ENCODE results near the gene CALHM2.
A peak's percentile ranks its signal among the peaks of the same experiment; 100 is the strongest.

The CALHM2 gene

DNA sequence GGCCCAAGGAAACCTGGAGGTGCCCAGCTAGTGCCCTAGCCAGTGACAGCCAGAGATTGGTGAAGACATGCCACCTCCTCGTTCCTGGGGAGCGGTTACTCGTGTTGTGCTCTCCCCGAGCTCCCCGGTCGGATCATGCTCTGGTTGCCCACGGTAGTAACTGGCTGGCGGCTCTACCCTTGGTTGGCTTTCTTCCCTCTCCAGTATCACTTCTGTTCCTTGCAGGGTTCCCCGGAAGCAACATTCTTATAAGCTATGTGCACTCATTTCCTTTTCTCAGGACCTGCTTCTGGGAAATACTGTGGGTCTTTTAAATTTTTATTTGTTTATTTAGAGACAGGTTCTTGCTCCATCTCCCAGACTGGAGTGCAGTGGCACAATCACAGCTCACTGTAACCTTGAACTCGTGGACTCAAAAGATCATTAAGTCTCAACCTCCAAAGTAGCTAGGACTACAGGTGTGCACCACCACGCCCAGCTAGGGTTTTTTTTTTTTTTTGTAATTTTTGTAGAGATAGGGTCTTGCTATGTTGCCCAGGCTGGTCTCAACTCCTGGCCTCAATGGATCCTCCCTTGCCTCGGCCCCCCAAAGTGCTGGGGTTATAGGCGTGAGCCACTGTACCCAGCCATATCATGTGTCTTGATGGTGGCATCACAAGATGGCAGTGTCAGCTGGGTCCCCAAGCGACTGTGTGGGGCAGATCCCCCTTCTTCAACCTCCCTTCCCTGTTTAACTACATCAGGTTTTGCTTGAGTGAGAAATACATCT is 13.4 kb upstream of the CALHM2 start:
- no peak for ATAC-seq
- Mint-ChIP-seq H3K4me1 (peaks cover 60% of the 10 kb centered on the region), H3K9me3 (peaks cover 2% of the 10 kb centered on the region), H3K27me3 (no peaks in the 10 kb centered on the region), H3K36me3 (no peaks in the 10 kb centered on the region), H3K4me3 (no peak overlapping the region), H3K27ac (peak overlapping the region; percentile 12)

DNA sequence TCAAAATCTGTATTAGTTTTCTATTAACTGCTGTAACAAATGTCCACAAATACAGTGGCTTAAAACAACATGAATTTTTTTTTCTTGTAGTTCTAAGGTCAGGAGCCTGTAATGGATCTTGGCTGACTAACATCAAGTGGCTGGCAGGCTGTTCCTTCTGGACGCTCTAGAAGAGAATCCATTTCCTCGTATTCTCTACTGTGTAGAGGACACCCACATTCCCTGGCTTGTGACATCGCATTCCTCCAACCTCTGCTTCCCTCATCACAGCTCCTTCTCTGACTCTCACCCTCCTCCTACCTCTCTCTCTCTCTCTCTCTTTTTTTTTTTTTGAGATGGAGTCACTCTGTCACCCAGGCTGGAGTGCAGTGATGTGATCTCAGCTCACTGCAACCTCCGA is 11.3 kb upstream of the CALHM2 start:
- Mint-ChIP-seq H3K27me3 (no peaks in the 10 kb centered on the region), H3K4me1 (peaks cover 56% of the 10 kb centered on the region), H3K9me3 (no peaks in the 10 kb centered on the region), H3K27ac (peak overlapping the region; percentile 12), H3K4me3 (no peak overlapping the region), H3K36me3 (no peaks in the 10 kb centered on the region)
- no peak for ATAC-seq

DNA sequence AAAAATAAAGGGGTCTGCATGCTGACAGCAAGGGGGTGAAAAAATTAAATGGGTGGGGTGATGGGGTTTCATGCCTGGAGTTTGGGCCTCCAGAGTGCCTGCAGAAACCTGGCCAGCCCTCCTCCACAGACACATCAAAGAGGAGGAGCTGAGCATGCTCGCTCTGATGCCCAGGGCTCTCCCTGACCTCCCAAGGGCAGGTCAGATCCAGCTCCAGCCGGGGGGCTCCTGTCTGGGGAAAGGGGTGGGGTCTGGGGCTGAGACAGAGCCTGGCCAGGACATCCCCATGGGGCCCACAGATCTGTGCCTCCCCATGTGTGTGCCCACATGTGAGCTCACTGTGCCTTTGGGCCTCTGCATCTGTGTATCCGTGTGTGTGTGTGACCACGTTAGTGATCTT is 7.4 kb upstream of the CALHM2 start:
- H3K27ac Mint-ChIP-seq, result peak overlapping the region; percentile 29
- no peak for ATAC-seq
- H3K4me3 Mint-ChIP-seq, result no peak overlapping the region

DNA sequence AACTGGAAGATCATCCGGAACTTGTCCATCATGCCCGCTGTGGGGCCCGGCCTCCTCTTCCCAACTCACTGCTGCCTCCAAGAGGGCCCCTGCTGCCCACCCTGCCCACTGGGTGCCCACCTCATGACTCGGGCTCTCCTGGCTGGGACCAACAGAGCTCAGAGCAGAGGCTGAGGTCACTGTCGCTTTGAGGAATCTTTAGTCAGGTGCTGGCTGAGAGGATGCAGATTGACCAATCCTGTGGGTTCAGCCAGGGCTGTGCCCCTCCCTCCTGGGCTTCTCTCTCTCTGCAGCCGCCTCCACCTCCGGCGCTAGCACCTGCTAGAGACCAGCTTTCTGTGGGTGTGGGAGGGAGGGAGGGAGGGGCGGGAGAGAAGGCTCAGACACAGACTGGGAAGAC is 6.5 kb upstream of the CALHM2 start, which contains the start of gene CALHM1:
Gene CALHM1, minus strand, starts transcription at position 181 of the 400 bp plus-strand sequence. Its CDS starts 149 bp downstream, at position 32.
- H3K4me3 Mint-ChIP-seq, result no peak within 1 kb of the TSS
- H3K9me3 Mint-ChIP-seq, result no peaks in the 10 kb centered on the region
- peak; percentile 80 for ATAC-seq
- peak within 1 kb of the TSS; percentile 29 for H3K27ac Mint-ChIP-seq
- H3K36me3 Mint-ChIP-seq, result no peaks in the 10 kb centered on the region
- H3K4me1 Mint-ChIP-seq, result peaks cover 27% of the 10 kb centered on the region
- no peaks in the 10 kb centered on the region for H3K27me3 Mint-ChIP-seq

More for the DNA sequence above, 7.4 kb upstream of the CALHM2 start:
- H3K36me3 Mint-ChIP-seq, result no peaks in the 10 kb centered on the region
- H3K27me3 Mint-ChIP-seq, result no peaks in the 10 kb centered on the region
- no peaks in the 10 kb centered on the region for H3K9me3 Mint-ChIP-seq
- peaks cover 31% of the 10 kb centered on the region for H3K4me1 Mint-ChIP-seq

DNA sequence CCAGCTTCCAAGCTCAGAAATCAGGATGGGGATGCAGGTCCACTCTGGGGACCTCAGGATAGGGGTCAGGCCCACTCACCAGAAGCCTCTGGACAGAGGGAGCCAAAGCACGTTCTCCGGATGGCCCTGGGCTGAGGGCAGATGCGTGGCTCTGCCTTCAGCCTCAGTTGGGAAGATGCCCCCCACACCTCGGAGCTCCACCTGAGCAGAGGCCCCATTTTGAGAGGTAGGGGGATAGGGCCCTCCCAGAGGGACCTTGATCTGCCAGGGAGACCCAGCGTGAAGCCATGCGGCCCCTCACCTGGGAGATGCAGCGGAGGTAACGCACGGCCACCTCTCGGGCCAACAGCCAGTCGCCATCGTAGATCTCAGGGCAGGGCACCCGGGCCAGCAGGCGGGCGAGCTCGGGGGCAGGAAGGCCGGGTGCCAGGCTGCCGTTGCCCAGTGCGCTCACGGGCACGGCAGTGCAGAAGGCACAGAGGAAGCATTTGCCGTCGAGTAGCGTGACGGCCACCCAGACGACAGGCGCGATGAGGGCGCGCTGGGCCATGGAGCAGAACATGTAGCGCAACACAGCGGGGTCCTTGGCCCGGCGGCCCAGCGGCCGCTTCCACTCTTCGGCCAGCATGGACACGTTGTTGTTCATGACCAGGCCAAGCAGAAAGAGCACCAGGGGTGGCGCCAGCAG is 5.9 kb upstream of the CALHM2 start:
- ATAC-seq, result no peak
- Mint-ChIP-seq H3K27me3 (no peaks in the 10 kb centered on the region), H3K4me1 (peaks cover 34% of the 10 kb centered on the region), H3K9me3 (no peaks in the 10 kb centered on the region), H3K27ac (no peak overlapping the region), H3K4me3 (no peak overlapping the region), H3K36me3 (no peaks in the 10 kb centered on the region)

DNA sequence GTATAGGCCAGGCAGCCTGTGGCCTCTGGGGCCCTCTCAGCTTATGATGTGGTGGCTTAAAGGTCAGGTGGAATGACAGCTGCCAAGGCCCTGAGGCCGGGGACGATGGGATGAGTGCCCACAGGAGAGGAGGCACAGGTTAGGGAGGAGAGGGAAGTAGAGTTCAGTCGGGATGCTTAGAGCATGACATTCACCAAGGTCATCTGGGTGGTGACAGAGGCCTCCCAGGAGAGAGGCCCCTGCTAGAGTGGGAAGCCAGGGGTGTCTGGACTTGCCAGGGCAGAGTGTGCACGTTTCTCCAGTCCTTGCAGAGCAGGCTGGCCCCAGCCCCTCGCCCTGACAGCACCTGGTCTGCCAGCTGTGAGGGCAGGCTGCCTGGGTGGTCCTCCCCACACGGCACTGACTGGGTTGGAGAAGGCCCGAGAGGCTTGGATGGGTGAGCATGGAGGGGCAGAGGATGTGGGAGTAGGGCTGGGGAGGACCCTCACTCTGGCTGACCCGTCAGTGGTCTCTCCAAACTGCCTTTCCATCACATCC is 5.1 kb upstream of the CALHM2 start:
- Mint-ChIP-seq H3K4me1 (peaks cover 42% of the 10 kb centered on the region), H3K36me3 (no peaks in the 10 kb centered on the region), H3K9me3 (no peaks in the 10 kb centered on the region), H3K4me3 (no peak overlapping the region), H3K27ac (peak overlapping the region; percentile 50), H3K27me3 (no peaks in the 10 kb centered on the region)
- ATAC-seq, result no peak

DNA sequence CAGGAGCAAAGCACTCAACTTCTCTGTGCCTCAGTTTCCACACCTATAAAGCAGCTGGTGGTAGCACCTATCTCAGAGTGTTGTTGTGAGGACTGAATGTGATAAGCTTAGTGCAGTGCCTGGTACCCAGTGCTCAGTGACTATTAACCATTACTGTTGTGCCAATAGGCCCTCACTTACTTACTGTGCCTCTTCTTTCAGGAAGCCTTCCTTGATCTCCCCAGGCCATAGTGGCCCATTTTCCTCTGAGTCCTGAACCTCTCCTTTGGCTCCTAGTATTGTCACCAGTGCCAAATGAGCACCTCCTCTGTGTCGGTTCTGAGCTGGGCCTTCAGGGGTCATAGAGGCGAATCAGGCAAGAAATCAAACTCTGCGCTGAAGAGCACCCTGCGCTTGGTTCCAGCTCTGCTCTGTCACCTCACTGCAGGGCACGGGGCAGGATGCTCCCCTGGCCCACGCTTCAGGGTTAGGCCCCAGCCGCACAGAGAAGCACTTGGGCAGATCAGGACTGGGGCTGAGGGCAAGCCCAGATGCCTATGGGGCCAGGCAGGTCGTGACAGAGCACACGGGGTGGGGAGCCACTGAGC is 4.0 kb upstream of the CALHM2 start:
- Mint-ChIP-seq H3K4me3 (no peak overlapping the region), H3K36me3 (no peaks in the 10 kb centered on the region), H3K27me3 (no peaks in the 10 kb centered on the region), H3K9me3 (no peaks in the 10 kb centered on the region), H3K27ac (no peak overlapping the region), H3K4me1 (peaks cover 48% of the 10 kb centered on the region)
- ATAC-seq, result no peak

DNA sequence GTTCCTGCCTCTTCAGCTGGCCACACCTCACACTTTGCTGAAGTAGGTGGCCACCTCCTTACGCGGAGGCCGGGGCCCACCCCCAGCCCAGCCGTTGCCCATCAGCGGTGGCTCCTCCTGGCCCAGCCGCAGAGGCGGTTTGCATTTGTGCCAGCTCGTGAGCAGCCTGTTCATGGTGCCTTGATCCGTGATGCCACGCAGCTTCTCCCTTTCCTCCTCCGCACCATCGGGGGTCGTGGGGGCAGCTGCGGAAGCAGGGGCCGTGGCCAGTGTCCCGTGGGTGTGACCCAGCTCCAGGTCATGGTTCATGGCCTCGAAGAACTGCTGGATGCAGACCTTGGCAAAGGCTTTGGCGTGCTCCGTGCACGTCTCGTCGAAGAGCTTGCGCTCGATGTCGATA is 3.1 kb upstream of the CALHM2 start:
- Mint-ChIP-seq H3K27ac (no peak overlapping the region), H3K36me3 (peaks cover 1% of the 10 kb centered on the region), H3K9me3 (no peaks in the 10 kb centered on the region), H3K27me3 (no peaks in the 10 kb centered on the region), H3K4me3 (no peak overlapping the region), H3K4me1 (peaks cover 57% of the 10 kb centered on the region)
- ATAC-seq, result no peak

DNA sequence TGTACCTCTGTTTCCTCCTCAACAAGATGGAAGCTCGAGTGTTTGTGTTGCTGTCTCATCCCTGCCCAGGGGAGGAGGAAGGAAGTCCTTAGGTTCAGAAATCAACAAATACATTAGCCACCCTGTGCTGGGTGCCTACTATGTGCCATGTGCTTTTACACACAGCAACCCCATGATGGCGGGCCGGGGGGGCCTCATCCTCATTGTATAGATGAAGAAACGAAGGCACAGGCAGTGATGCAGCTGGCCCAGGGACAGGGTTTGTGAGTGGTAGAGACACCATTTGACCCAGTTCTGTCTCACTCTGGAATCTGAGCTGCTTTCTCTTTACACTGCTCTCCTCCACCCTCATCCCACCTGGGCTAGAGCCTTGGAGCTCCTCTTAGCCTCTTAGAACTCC is 1.9 kb upstream of the CALHM2 start:
- Mint-ChIP-seq H3K27ac (peak overlapping the region; percentile 88), H3K4me1 (peaks cover 57% of the 10 kb centered on the region)

DNA sequence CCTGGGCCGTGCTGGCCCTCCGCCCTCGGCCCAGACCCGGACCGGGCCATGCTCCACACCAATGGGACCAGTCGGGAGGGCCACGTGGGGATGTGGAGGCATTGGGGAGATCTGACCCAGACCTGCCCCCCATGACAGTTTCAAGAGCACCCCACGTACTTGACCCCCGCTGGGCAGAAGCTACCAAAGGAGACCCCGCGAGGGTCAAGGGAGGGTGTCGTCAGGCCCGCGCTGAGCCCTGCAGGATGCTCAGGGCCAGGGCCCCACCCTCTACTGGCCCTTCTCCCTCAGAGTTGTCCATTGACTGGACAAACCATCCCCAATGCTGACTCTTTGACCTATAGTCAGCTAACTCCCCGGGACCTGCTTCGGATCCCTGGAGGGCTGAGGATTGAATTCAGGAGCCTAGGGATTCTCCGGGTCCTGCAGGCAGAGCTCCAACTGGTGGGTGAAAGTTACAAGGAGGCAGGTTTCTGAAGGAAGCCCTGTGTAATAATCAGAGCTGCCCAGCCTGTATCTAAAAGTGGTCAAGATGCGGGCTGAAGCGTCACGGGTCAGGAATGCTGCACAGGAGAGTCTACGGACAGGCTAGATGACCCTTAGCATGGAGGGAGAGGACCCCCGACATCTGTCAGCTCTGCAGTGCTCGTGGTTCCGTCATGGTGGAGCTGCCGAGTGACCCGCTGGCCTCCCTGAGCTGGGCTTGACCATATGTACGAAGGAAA is 498 bp upstream of the CALHM2 start:
- H3K36me3 Mint-ChIP-seq, result peaks cover 26% of the 10 kb centered on the region
- H3K27me3 Mint-ChIP-seq, result no peaks in the 10 kb centered on the region
- H3K4me1 Mint-ChIP-seq, result peaks cover 63% of the 10 kb centered on the region
- no peak for ATAC-seq
- H3K4me3 Mint-ChIP-seq, result peak overlapping the region; percentile 96
- H3K27ac Mint-ChIP-seq, result peak overlapping the region; percentile 88
- H3K9me3 Mint-ChIP-seq, result no peaks in the 10 kb centered on the region

More for the DNA sequence above, 1.9 kb upstream of the CALHM2 start:
- ATAC-seq, result no peak
- peaks cover 13% of the 10 kb centered on the region for H3K36me3 Mint-ChIP-seq
- no peak overlapping the region for H3K4me3 Mint-ChIP-seq
- H3K27me3 Mint-ChIP-seq, result no peaks in the 10 kb centered on the region
- H3K9me3 Mint-ChIP-seq, result no peaks in the 10 kb centered on the region

DNA sequence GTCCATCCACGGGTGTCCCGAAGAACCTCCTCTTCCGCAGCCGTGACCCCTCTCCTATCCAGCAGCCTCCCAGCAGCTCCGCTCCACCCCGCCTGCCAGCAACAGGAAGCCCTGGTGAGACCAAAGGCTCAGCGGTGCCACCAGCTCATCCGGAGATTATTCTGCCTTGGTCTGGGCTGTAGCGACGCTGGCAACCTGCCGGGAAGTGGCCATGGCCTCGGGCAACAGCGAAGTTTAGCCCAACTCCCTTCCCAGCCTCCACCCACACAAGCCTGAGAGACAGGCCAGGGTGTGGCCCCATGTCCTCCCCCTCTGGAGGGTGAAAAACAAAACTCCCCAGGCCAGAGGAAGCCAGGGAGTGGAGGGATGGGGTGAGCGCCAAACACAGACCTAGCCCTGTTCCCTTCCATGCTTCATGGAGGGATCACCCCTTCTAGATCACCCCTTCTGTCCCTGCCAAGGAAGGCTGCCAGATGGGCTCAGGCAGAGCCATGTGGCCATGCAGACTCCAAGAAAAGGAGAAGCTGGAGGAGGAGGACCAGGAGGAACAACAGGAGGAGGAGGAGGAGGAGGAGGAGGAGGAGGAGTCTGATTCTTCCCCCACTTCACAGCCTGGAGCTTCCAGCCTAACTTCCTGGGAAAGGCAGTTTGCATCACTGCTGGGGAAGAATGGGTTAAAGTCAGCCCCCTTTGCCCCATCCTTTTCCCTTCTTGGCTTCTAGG is 918 bp downstream of the CALHM2 start:
- Mint-ChIP-seq H3K4me3 (peak overlapping the region; percentile 96), H3K27me3 (no peaks in the 10 kb centered on the region), H3K27ac (peak overlapping the region; percentile 88), H3K4me1 (peaks cover 59% of the 10 kb centered on the region), H3K9me3 (no peaks in the 10 kb centered on the region), H3K36me3 (peaks cover 40% of the 10 kb centered on the region)
- peak; percentile 17 for ATAC-seq

DNA sequence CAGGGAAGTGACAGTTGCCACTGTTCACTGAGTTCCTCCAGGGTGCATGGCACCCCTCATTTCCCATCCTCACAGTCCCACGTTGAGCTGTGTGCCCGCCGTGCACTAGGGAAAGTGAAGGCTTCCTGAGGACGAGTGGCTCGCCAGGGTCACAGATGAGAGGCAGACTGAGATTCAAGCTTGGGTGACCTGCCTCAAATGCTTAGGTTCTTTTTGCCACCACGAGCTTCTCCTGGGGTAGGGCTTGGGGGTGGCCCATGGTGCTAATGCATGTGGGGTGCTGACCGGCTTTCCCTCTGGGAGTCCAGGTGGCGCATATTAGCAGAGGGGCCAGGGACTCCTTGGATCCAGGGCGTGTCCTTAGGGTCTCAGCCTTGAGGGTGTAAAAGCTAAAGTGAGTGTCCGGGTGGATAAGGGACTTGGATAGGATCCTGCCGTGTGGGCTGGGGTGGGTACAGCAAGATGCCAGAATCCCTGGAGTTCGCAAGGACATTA is 1.9 kb downstream of the CALHM2 start:
- no peak for ATAC-seq
- Mint-ChIP-seq H3K4me3 (peak overlapping the region; percentile 96), H3K4me1 (peaks cover 59% of the 10 kb centered on the region), H3K27ac (peak overlapping the region; percentile 88), H3K27me3 (no peaks in the 10 kb centered on the region), H3K36me3 (peaks cover 46% of the 10 kb centered on the region), H3K9me3 (no peaks in the 10 kb centered on the region)

DNA sequence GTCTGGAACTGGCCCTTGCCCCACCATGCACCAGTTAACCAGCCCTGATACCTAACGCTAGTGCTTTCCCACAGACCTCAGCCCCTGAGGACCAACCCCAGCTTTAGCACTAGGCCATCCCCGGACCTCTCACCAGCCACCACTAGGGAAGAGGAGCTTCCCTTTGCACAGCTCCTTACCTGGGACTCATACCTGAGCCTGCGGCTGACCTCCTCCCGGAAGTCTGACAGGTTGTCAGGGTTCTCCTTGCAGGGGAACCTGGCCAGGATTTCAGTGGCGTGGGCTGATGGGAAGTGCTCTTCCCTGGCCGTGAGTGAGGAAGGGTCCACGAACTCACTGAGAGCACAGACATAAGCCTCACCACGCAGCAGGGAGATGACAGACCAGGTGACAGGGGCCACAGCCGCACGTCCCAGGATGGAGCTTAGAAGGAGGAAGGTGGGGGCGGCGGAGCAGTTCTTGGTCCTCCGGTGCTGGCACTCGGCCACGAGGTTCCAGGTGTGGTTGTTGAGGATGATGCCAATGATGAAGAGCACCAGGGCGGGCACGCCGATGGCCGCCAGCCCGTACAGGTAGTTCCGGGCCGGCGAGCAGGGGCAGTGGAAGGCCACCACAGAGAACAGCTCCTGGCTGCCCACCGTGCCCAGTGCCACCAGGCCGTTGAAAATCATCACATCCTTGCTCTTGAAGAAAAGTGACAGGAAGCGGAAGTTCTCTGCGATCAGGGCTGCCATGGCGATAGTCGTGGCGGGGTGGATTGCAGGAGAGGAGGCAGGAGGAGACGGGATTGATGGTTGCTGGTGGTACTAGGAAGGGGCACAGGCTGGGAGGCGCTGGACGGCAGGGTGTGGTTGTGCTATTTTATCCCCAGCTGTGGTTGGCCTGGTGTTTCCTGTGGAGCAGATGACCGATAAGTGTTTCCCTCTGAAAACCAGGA is 2.7 kb downstream of the CALHM2 start:
- no peak for ATAC-seq
- Mint-ChIP-seq H3K4me1 (peaks cover 59% of the 10 kb centered on the region), H3K27me3 (no peaks in the 10 kb centered on the region), H3K4me3 (peak overlapping the region; percentile 38), H3K9me3 (no peaks in the 10 kb centered on the region), H3K36me3 (peaks cover 52% of the 10 kb centered on the region), H3K27ac (peak overlapping the region; percentile 88)

Measured in stimulated activated memory B cell treated with anti-CD40 and anti-IgM and Interleukin-4, amounts not matched to agents 10 μg/mL and 1 μg/mL and 100 μg/mL, for 72 hours (primary cell).